Thoracic aorta (tissue), 2 donors: ENCODE results near the gene GIT2. TPM values are rescaled to one million over a fixed set of nuclear protein-coding genes. Genes with fewer than 3 reads are reported as not detected.
A peak's percentile ranks its signal among the peaks of the same experiment; 100 is the strongest.

ENCODE experiments used
- ATAC-seq: fragments of 150-250 bp; one replicate; pipeline ENCODE4 v1.8.0; 2017; ENCODE audit warnings: low read depth; ENCODE audit not compliant: insufficient number of reproducible peaks, low FRiP score
- DNase-seq: peaks from one replicate; pipeline ENCODE4 v3.0.0-alpha.2; 2020; ENCODE audit warnings: low spot score
- H3K27ac ChIP-seq, 2 donors: fragments of 200-600 bp; sonication (generic); 1 replicate in 1 of 2; 2 replicates in 1 of 2; pipeline ENCODE4 v1.5.1; 2016; ENCODE audit warnings: mild to moderate bottlenecking in 2 of 2, moderate library complexity in 2 of 2
- H3K27me3 ChIP-seq: fragments of 200-600 bp; sonication (generic); replicated peaks from 2 replicates; pipeline ENCODE4 v1.6.0; 2016; ENCODE audit warnings: mild to moderate bottlenecking; ENCODE audit not compliant: insufficient read depth
- H3K36me3 ChIP-seq: fragments of 200-600 bp; sonication (generic); one replicate; pipeline ENCODE4 v1.5.1; 2016
- H3K4me1 ChIP-seq, 2 donors: fragments of 200-600 bp; sonication (generic); 1 replicate in 1 of 2; 2 replicates in 1 of 2; pipeline versions ENCODE4 v1.5.1 to v1.6.0; 2016; ENCODE audit warnings: low read depth in 2 of 2, mild to moderate bottlenecking in 1 of 2; ENCODE audit not compliant: control insufficient read depth in 1 of 2
- H3K4me3 ChIP-seq: fragments of 200-600 bp; sonication (generic); 2 replicates; pipeline ENCODE4 v1.5.1; 2016; ENCODE audit warnings: mild to moderate bottlenecking
- H3K9me3 ChIP-seq: fragments of 200-600 bp; sonication (generic); 2 replicates; pipeline ENCODE4 v1.5.1; 2016
- CTCF ChIP-seq: fragments of 200-600 bp; sonication (generic); IDR thresholded peaks from one replicate; pipeline ENCODE4 v1.5.1; 2019; ENCODE audit warnings: antibody characterized with exemption
- total RNA-seq, 2 donors: library from RNA; depleted of rRNA; stranded (reverse); fragments of >200 nt; gene quantifications; one replicate each; pipeline versions ENCODE4 v1.1.0 to v1.2.3, GENCODE V29; 2016

The GIT2 gene
- total RNA-seq, 2 donors from 2014 or later = 45.2 to 71.5 TPM

DNA sequence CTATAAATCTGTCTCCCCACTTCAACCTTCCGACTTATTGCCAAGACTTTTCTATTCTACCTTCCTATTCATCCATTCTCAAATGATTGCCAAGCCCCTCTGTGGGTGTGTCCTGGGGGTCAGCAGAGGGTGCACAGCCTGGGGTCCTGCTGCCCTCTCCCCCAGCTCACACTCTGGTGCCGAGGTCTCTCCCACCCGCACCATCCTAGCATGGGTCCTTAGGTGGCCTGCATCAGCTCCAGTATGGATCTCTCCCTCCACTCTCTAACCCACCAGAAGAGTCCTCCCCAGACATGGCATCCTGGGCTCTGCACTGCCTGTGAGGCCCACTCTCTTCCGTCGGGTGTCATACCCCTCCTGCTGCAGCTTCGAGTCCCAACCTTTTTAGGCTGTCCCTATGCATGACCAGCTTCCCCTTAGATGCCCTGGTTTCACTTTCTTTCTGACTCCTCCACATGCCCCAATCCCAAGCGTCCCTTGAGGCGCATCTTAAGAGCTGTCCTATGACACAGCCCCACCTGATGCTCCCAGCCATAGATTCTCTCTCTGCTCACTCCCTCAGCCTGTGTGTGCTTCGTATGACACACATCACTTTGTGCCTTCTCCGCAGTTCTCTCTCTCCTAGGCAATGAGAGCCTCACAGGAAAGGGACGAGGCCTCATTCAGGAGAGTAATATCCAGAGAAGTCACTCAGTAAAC, 43.9 kb downstream of the GIT2 start:
- H3K27ac ChIP-seq = peak overlapping the region; percentile 79 to 82
- no peaks in the 10 kb centered on the region for H3K27me3 ChIP-seq
- no peaks in the 10 kb centered on the region for H3K9me3 ChIP-seq
- DNase-seq (no peak), ATAC-seq (no peak)
- peaks cover 10% of the 10 kb centered on the region for H3K36me3 ChIP-seq
- peaks cover 27 to 60% of the 10 kb centered on the region in 2 donors for H3K4me1 ChIP-seq
- TF ChIP-seq CTCF = no peak
- H3K4me3 ChIP-seq = no peak overlapping the region

- no peaks in the 10 kb centered on the region for H3K9me3 ChIP-seq
- peaks cover 30 to 66% of the 10 kb centered on the region in 2 donors for H3K4me1 ChIP-seq
- ATAC-seq (no peak), DNase-seq (no peak)
- no peak for TF ChIP-seq CTCF
- peaks cover 10% of the 10 kb centered on the region for H3K36me3 ChIP-seq
- H3K27ac ChIP-seq = peak overlapping the region; percentile 79 to 82
- peak overlapping the region; percentile 15 for H3K4me3 ChIP-seq
- H3K27me3 ChIP-seq = no peaks in the 10 kb centered on the region
Observed at GRCh38 chr12:109951751-109952150, 44.4 kb downstream of the GIT2 start.

DNA sequence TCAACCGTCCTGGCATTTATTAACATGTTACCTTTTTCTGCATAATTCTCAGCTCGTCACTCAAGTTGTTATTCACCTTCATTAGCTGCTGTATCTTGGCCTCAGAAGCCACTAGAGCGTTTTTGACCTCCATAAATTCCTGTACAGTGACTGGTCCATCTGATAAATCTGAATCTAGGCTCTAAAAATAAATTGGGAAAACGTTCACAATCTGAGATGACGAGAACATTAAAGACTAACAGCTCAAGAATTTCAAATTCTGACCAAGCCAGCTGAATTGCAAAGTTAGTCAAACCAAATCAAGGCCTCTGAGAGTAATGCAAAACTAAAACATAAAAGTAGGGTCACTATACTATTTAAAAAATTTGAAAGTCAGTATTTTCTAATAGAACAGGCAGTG, 45.0 kb downstream of the GIT2 start:
- H3K9me3 ChIP-seq = no peaks in the 10 kb centered on the region
- H3K27ac ChIP-seq = peak overlapping the region; percentile 79 to 82
- H3K36me3 ChIP-seq = peaks cover 9% of the 10 kb centered on the region
- H3K4me3 ChIP-seq = peak overlapping the region; percentile 15
- no peak for TF ChIP-seq CTCF
- peaks cover 35 to 72% of the 10 kb centered on the region in 2 donors for H3K4me1 ChIP-seq
- peak; percentile 78 for ATAC-seq
- DNase-seq = no peak
- no peaks in the 10 kb centered on the region for H3K27me3 ChIP-seq

- no peak for TF ChIP-seq CTCF
- H3K27ac ChIP-seq = peak overlapping the region; percentile 76 to 82
Observed at GRCh38 chr12:109950625-109951024, 45.5 kb downstream of the GIT2 start.

DNA sequence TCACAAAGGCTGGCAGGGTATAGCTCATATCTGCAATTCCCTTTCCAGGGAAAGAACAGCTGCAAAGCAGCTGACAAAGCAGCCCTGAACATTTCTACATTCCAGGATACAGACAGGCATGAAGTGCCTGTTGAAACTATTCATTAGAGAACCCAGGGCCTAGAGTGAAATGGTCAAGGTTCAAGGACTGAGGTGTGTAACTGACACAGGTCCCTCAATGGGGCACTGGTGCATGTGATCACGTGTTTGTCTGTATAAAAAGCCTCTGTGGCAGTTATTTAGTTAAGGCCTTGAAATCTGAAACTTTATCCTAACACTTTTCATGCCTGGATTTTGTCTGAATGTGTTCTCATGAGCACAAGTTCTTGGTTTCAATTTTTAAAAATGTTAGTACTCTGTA, 47.1 kb downstream of the GIT2 start:
- DNase-seq (no peak), ATAC-seq (no peak)
- H3K27ac ChIP-seq = peak overlapping the region; percentile 76 to 82
- H3K27me3 ChIP-seq = no peaks in the 10 kb centered on the region
- no peak for TF ChIP-seq CTCF
- H3K4me3 ChIP-seq = no peak overlapping the region
- H3K4me1 ChIP-seq = peaks cover 35 to 86% of the 10 kb centered on the region in 2 donors
- H3K36me3 ChIP-seq = peaks cover 6% of the 10 kb centered on the region
- H3K9me3 ChIP-seq = no peaks in the 10 kb centered on the region

More at GRCh38 chr12:109950625-109951024, 45.5 kb downstream of the GIT2 start:
- H3K9me3 ChIP-seq = no peaks in the 10 kb centered on the region
- no peaks in the 10 kb centered on the region for H3K27me3 ChIP-seq
- DNase-seq (no peak), ATAC-seq (no peak)
- H3K36me3 ChIP-seq = peaks cover 6% of the 10 kb centered on the region
- no peak overlapping the region for H3K4me3 ChIP-seq
- peaks cover 35 to 77% of the 10 kb centered on the region in 2 donors for H3K4me1 ChIP-seq
